Activated B cell treated with CpG ODN at 0.5 μM for 24 hours (primary cell): ENCODE measurements around the gene SYT12. TPM values are rescaled to one million over a fixed set of nuclear protein-coding genes. Genes with fewer than 3 reads are reported as not detected.
A peak's percentile ranks its signal among the peaks of the same experiment; 100 is the strongest.

Source experiments
- ATAC-seq: fragments of 200-7000 bp; cut with Tn5 transposase; one replicate; pipeline ENCODE4 v1.10.0; 2021; ENCODE audit warnings: low read depth, mild to moderate bottlenecking, moderate library complexity
- CTCF ChIA-PET: fragments of 350-600 bp; sonication (Branson Sonifier 250); formaldehyde crosslinking; loops from one replicate; lab custom pipeline; 2021; ENCODE audit warnings: antibody characterized with exemption; lab: Charles Lee
- POLR2A ChIA-PET: fragments of 350-600 bp; sonication (Branson Sonifier 250); formaldehyde crosslinking; loops from one replicate; lab custom pipeline; 2021; ENCODE audit warnings: antibody characterized with exemption; lab: Charles Lee
- DNase-seq: peaks from one replicate; pipeline ENCODE4 v3.0.0; 2022
- H3K27ac Mint-ChIP-seq: one replicate; pipeline ENCODE4 v1.8.0; 2020; ENCODE audit warnings: mixed read lengths
- H3K27me3 Mint-ChIP-seq: one replicate; pipeline ENCODE4 v1.8.0; 2021; ENCODE audit warnings: mixed read lengths
- H3K36me3 Mint-ChIP-seq: one replicate; pipeline ENCODE4 v1.8.0; 2021; ENCODE audit warnings: low read depth, mixed read lengths
- H3K4me1 Mint-ChIP-seq: one replicate; pipeline ENCODE4 v1.8.0; 2021; ENCODE audit warnings: mixed read lengths
- H3K4me3 Mint-ChIP-seq: one replicate; pipeline ENCODE4 v1.8.0; 2020; ENCODE audit warnings: mild to moderate bottlenecking, mixed read lengths
- H3K9me3 Mint-ChIP-seq: one replicate; pipeline ENCODE4 v1.8.0; 2020; ENCODE audit warnings: mixed read lengths
- intact Hi-C: fragments of 100-400 bp; cut with micrococcal nuclease; formaldehyde crosslinking; loops from one replicate; pipeline ENCODE4 v1.15.1; 2024
- total RNA-seq: library from RNA; stranded (reverse); gene quantifications from 2 replicates; pipeline ENCODE4 v1.2.3, GENCODE V29; 2022
- TF ChIP-seq, protein P1 (sequence below): fragments of 200-600 bp; IDR thresholded peaks from one replicate; pipeline ENCODE4 v1.8.0; 2022; ENCODE audit warnings: antibody characterized with exemption, mild to moderate bottlenecking

Gene SYT12
- total RNA-seq, 1 donor from 2014 or later = not detected

DNA sequence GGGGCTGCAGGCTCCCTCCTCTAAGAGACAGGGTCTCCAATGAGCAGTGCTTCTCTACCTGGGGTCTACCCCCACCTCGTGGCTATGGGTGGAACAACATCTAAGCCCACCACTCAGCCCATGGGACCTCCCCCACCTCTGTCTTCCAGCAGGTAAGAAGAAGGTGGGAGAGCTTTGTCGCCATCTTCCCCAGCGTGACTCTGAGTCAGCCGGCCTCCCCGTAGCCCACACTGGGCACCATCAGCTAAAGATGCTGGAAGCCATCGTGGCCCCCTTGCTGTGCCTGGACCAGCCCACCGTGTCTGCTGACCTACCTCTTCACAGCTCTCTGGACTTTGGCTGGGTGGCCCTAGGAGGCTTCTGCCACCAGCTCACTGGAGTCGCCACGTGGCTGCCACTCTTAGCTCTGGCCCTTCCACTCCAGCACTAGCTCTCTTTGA, 46.9 kb upstream of the SYT12 start:
- H3K9me3 Mint-ChIP-seq = peaks cover 3% of the 10 kb centered on the region
- no peak overlapping the region for H3K27ac Mint-ChIP-seq
- H3K27me3 Mint-ChIP-seq = peaks cover 13% of the 10 kb centered on the region
- ATAC-seq (peak; percentile 28), DNase-seq (no peak)
- no peaks in the 10 kb centered on the region for H3K36me3 Mint-ChIP-seq
- POLR2A ChIA-PET = no interaction called here
- no peaks in the 10 kb centered on the region for H3K4me1 Mint-ChIP-seq
- intact Hi-C loops = no loop called here
- H3K4me3 Mint-ChIP-seq = no peak overlapping the region
- TF ChIP-seq, protein P1, sequence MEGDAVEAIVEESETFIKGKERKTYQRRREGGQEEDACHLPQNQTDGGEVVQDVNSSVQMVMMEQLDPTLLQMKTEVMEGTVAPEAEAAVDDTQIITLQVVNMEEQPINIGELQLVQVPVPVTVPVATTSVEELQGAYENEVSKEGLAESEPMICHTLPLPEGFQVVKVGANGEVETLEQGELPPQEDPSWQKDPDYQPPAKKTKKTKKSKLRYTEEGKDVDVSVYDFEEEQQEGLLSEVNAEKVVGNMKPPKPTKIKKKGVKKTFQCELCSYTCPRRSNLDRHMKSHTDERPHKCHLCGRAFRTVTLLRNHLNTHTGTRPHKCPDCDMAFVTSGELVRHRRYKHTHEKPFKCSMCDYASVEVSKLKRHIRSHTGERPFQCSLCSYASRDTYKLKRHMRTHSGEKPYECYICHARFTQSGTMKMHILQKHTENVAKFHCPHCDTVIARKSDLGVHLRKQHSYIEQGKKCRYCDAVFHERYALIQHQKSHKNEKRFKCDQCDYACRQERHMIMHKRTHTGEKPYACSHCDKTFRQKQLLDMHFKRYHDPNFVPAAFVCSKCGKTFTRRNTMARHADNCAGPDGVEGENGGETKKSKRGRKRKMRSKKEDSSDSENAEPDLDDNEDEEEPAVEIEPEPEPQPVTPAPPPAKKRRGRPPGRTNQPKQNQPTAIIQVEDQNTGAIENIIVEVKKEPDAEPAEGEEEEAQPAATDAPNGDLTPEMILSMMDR = no peak
- CTCF ChIA-PET = no interaction called here

DNA sequence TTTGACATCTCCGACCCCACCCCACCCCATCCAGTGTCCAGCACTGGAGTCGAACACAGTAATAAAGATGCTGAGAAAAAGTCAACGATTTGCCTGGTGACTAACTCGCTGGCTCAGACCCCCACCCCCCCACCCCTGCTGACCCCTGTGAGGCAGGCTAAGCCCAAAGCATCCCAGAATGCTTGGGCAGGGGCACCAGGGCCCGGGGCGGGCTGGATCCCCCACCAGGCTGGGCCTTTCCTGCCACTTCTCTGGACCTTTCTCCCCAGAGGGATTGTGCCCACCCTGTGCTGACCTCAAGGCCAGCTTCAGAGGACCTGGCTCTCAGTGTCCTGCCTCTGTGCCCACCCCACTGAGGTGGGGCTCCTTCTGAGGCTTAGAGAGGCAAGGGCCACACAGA, 46.0 kb upstream of the SYT12 start:
- Mint-ChIP-seq H3K4me3 (no peak overlapping the region), H3K27me3 (peaks cover 12% of the 10 kb centered on the region), H3K4me1 (no peaks in the 10 kb centered on the region), H3K27ac (no peak overlapping the region), H3K9me3 (peaks cover 3% of the 10 kb centered on the region), H3K36me3 (no peaks in the 10 kb centered on the region)
- intact Hi-C loops = no loop called here
- ChIA-PET POLR2A (no interaction called here), CTCF (no interaction called here)
- DNase-seq (no peak), ATAC-seq (no peak)
- TF ChIP-seq, protein P1 = no peak

DNA sequence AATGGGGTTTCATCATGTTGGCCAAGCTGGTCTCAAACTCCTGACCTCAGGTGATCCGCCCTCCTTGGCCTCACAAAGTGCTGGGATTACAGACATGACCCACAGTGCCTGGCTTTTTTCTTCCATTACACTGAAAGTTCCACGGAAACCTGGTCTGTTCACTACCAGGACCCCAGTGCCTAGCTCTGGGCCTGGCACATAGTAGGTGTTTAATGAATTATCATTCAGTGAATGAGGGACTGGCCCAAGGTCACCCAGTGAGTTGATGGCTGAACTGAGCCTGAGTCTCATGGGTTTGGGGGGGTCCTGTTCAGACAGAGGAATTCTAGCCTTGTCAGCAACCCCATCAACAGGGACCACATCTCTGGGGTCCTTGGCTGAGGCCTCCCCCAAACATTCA, 44.7 kb upstream of the SYT12 start:
- TF ChIP-seq, protein P1 = no peak
- ChIA-PET POLR2A (no interaction called here), CTCF (no interaction called here)
- Mint-ChIP-seq H3K27ac (no peak overlapping the region), H3K27me3 (peaks cover 18% of the 10 kb centered on the region), H3K4me3 (no peak overlapping the region), H3K4me1 (no peaks in the 10 kb centered on the region), H3K36me3 (no peaks in the 10 kb centered on the region), H3K9me3 (peaks cover 3% of the 10 kb centered on the region)
- ATAC-seq = no peak
- DNase-seq = no peak
- intact Hi-C loops = no loop called here

DNA sequence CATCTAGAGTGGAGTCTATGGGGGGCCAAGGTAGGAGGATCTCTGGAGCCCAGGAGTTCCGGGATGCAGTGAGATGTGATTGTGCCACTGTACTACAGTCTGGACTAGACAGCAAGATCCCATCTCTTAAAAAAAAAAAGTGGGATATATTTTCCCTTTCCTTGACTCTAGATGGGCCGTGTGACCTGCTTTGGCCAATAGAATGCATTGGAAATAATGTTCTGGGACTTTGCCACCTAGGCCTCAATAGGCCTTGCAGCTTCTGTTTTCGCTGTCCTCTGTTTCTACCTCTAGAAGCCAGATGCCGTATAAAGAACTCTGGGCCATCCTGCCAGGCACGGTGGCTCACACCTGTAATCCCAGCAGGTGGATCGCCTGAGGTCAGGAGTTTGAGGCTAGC, 44.2 kb upstream of the SYT12 start:
- H3K4me1 Mint-ChIP-seq = no peaks in the 10 kb centered on the region
- DNase-seq (no peak), ATAC-seq (no peak)
- H3K36me3 Mint-ChIP-seq = no peaks in the 10 kb centered on the region
- no peak overlapping the region for H3K4me3 Mint-ChIP-seq
- H3K27ac Mint-ChIP-seq = no peak overlapping the region
- H3K9me3 Mint-ChIP-seq = peaks cover 3% of the 10 kb centered on the region
- TF ChIP-seq, protein P1 = no peak
- peaks cover 18% of the 10 kb centered on the region for H3K27me3 Mint-ChIP-seq
- intact Hi-C loops = no loop called here
- ChIA-PET CTCF (no interaction called here), POLR2A (no interaction called here)

DNA sequence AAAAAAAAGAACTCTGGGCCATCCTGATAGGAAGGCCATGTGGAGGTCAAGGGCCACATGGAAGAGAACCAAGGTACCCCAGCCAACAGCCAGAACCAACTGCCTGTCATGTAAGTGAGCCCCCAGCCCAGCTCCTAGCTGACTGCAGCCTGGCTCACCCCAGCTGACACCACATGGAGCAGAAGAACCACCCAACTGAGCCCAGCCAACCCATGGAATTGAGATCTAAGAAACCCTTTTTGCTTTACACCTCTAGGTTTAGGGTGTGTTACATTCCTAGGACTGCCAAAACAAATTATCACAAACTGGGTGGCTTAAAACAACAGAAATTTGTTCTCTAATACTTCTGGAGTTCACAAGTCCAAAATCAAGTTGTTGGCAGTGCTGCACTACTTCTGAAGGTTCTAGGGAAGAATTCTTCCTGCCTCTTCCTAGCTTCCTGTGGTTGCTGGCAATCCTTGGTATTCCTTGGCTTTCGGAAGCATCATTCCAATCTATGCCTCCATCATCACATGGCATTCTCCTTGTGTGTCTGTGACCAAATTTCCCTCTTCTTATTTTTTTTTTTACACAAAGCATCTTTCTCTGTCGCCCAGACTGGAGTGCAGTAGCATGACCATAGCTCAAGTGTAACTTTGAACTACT, 43.5 kb upstream of the SYT12 start:
- POLR2A ChIA-PET = no interaction called here
- Mint-ChIP-seq H3K4me1 (no peaks in the 10 kb centered on the region), H3K4me3 (no peak overlapping the region), H3K27ac (no peak overlapping the region), H3K36me3 (no peaks in the 10 kb centered on the region), H3K9me3 (peaks cover 3% of the 10 kb centered on the region), H3K27me3 (peaks cover 21% of the 10 kb centered on the region)
- DNase-seq (no peak), ATAC-seq (no peak)
- intact Hi-C loops = no loop called here
- CTCF ChIA-PET = no interaction called here
- TF ChIP-seq, protein P1 = no peak
